ENCODE results near the gene ARCN1. TPM values are rescaled to one million over a fixed set of nuclear protein-coding genes. Genes with fewer than 3 reads are reported as not detected.

ARCN1 gene

DNA sequence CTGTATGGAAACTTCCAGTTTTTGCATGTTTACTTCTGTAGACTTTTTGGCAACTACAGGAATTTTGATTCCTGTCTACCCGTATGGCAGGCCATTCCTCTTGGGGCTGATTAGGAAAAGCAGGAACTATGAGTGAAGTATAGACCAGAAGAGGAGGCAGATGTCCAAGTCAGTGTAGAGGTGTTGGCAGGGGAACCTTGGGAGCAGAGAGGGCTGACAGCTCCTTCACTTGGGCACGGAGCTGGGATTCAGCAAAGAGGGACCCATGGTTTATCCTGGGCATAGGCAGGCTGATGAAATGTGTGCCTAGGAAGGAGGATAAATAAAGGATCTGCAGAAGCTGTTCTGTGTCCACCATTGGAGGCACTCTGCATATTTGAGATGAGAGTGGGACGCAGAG is 74.2 kb downstream of the ARCN1 start:
- Histone ChIP-seq H3K27me3 (ENCODE audit: control insufficient read depth, insufficient read depth, low read length) (no peaks in the 10 kb centered on the region), H3K36me3 (ENCODE audit: insufficient read depth, low read length) (peaks cover 94% of the 10 kb centered on the region), H3K4me2 (ENCODE audit: low read length) (no peak overlapping the region), H3K9me3 (replicated peaks; ENCODE audit: low read length) (no peaks in the 10 kb centered on the region), H3K9ac (ENCODE audit: low read depth, low read length) (no peak overlapping the region), H3K4me1 (ENCODE audit: control insufficient read depth, insufficient read depth, low read length) (no peaks in the 10 kb centered on the region), H3K4me3 (ENCODE audit: low read length) (no peak overlapping the region)

DNA sequence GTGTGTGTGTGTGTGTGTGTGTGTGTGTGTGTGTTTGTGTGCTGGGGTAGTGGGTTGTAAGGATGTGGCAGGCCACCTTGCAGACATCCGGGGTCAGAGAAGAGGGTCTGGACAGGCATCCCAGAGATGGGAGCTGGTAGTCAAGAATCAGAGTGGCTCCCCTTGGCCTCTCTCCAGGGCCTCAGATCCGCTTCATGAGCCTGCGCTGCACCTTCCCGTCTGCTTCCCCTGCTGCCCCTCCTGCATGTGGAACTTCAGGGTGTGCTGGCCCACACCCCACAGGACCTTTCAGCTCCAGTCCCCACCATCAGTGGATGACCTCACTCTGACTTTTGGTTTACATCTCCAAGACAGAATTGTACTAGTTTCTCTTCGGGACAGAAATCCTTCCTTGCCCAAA is 76.1 kb downstream of the ARCN1 start:
- Histone ChIP-seq H3K36me3 (ENCODE audit: insufficient read depth, low read length) (peaks cover 94% of the 10 kb centered on the region), H3K4me1 (ENCODE audit: control insufficient read depth, insufficient read depth, low read length) (no peaks in the 10 kb centered on the region)

DNA sequence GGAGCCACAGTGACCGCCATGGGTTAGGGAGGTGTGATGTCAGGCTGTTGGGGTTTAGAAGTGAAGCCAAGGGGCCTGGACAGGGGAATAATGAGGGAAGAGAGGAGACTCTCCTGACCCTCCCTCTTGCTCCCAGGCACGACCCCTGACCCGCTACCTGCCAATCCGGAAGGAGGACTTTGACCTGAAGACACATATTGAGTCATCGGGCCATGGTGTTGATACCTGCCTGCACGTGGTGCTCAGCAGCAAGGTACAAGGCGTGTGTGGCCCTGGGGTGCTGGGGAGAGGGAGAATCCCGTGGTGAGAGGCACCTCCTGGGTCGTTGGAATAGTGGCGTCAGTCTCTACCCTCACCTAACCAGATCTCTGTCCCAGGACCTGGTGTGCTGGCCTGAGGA is 77.7 kb downstream of the ARCN1 start:
- Histone ChIP-seq H3K36me3 (ENCODE audit: insufficient read depth, low read length) (peaks cover 94% of the 10 kb centered on the region), H3K4me1 (ENCODE audit: control insufficient read depth, insufficient read depth, low read length) (no peaks in the 10 kb centered on the region), H3K4me3 (ENCODE audit: low read length) (no peak overlapping the region), H3K9me3 (replicated peaks; ENCODE audit: low read length) (no peaks in the 10 kb centered on the region), H3K4me2 (ENCODE audit: low read length) (no peak overlapping the region), H3K9ac (ENCODE audit: low read depth, low read length) (no peak overlapping the region), H3K27me3 (ENCODE audit: control insufficient read depth, insufficient read depth, low read length) (no peaks in the 10 kb centered on the region)

More for the DNA sequence above, 76.1 kb downstream of the ARCN1 start:
- no peaks in the 10 kb centered on the region for H3K9me3 ChIP-seq (replicated peaks; ENCODE audit: low read length)
- H3K27me3 ChIP-seq (ENCODE audit: control insufficient read depth, insufficient read depth, low read length): no peaks in the 10 kb centered on the region
- no peak overlapping the region for H3K4me3 ChIP-seq (ENCODE audit: low read length)
- no peak overlapping the region for H3K4me2 ChIP-seq (ENCODE audit: low read length)
- no peak overlapping the region for H3K9ac ChIP-seq (ENCODE audit: low read depth, low read length)

DNA sequence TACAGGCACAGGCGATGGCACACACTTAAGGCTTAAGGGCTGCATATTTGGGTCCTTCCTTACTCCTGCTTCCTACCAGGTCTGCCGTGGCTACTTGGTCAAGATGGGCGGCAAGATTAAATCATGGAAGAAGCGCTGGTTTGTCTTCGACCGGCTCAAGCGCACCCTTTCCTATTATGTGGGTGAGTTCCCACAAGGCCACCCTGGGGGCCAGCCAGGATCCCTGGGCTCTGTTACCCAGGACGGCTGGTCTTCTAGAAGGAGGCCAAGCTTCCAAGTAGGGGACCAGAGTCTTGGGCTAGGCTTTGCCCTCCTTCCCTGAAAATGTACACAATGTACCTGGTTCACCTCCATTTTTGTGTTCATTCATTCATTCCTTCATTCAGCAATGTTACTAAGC is 78.2 kb downstream of the ARCN1 start:
- Histone ChIP-seq H3K4me1 (ENCODE audit: control insufficient read depth, insufficient read depth, low read length) (no peaks in the 10 kb centered on the region), H3K27me3 (ENCODE audit: control insufficient read depth, insufficient read depth, low read length) (no peaks in the 10 kb centered on the region), H3K9ac (ENCODE audit: low read depth, low read length) (no peak overlapping the region), H3K4me2 (ENCODE audit: low read length) (no peak overlapping the region), H3K9me3 (replicated peaks; ENCODE audit: low read length) (no peaks in the 10 kb centered on the region), H3K36me3 (ENCODE audit: insufficient read depth, low read length) (peaks cover 94% of the 10 kb centered on the region), H3K4me3 (ENCODE audit: low read length) (no peak overlapping the region)

DNA sequence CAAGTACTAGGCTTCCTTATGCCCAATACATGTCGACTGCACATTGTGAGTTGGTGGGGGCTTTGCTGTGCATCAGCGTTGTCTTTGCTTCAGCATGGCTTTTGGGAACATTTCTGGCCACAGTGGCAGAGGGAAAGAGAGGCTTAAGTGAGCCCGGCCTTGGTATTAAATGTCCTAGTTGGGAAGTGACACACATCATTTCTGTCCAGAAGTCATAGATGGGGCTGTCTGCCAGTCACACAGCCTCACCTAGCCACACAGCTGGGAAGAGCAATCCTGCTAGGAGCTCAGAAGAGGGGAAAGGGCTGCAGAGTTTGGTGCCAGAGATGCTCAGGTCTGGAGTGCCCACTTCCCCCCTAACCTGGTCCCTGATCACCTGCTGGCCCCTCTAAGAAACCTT is 79.6 kb downstream of the ARCN1 start:
- Histone ChIP-seq H3K4me3 (ENCODE audit: low read length) (no peak overlapping the region), H3K4me1 (ENCODE audit: control insufficient read depth, insufficient read depth, low read length) (no peaks in the 10 kb centered on the region), H3K36me3 (ENCODE audit: insufficient read depth, low read length) (peaks cover 96% of the 10 kb centered on the region), H3K9ac (ENCODE audit: low read depth, low read length) (no peak overlapping the region), H3K4me2 (ENCODE audit: low read length) (no peak overlapping the region), H3K9me3 (replicated peaks; ENCODE audit: low read length) (no peaks in the 10 kb centered on the region), H3K27me3 (ENCODE audit: control insufficient read depth, insufficient read depth, low read length) (no peaks in the 10 kb centered on the region)

Small RNA genes within 50 kb of the gene (small RNA-seq; reads per million reads assigned to genes)
- gene RNU6-1157P: not detected
